Stimulated activated CD8-positive, alpha-beta memory T cell treated with anti-CD3 and anti-CD28 coated beads, Interleukin-4, amount 100 ng/mL, for 24 hours (primary cell): ENCODE measurements around the gene TPST2.
"Not testable (repeated sequence)": the region's sequence is repeated elsewhere in the genome, so short reads cannot be mapped to it uniquely, and the experiment has no call there.

Experiments used
- DNase-seq: peaks from one replicate; pipeline ENCODE4 v3.0.0-alpha.2; 2020; ENCODE audit warnings: low read depth

TPST2 gene

GRCh38 chr22:26589845-26590736, at the start of gene TPST2:
Gene TPST2 (minus strand): TSS chr22:26590132. CDS start chr22:26541630, 48,502 bp downstream.
- peak; percentile 61 for DNase-seq

DNA sequence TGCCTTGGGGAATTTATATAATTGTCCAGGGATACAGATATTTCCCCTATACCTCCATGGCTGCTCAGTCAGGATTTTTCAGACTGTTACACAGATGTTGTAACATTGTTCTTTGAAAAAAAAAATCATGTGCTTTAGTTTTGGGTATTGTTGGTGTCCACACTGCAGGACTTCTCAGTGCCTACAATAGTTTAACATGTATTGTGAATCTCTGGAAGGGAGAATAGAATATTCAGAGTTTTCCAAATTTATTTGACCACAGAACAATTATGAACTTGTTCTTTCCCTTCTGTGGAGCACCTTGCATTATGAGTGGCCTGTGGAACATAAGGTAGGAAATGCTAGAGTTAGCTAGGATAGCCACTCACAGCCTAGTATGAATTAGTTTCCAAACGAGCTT, 46.4 kb upstream of the TPST2 start:
- no peak for DNase-seq

DNA sequence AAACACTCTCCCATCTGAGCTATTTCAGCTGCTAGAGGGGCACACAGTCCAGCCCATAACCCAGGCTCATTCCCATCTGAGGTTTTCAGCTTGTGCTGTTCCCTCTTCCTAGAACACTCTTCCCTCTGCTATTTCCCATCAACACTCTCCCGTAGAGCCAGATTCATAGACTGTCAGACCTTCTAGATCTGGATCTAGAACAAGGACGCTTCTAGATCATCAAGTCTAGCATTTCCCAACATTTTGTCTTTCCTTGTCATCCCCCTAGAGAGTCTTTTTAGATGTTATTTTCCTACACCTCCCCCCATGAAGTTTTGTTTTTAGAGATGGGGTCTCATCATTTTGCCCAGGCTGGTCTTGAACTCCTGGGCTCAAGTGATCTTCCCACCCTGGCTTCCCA, 45.2 kb upstream of the TPST2 start:
- DNase-seq: no peak

DNA sequence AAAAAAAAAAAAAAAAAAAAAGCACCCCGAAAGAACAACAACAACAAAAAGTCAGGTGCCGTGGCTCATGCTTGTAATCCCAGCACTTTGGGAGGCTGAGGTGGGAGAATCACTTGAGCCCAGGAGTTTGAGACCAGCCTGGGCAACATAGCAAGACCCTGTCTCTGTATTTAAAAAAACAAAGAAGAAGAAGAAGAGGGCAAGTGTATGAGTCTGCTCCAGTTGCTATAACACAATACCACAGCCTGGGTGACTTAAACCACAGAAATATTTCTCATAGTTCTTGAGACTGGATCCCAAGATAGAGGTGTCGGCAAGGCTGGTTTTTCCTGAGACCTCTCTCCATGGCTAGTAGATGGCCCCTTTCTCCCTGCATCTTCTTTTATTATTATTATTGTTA, 44.3 kb upstream of the TPST2 start:
- DNase-seq: no peak

GRCh38 chr22:26632422-26633155, 42.7 kb upstream of the TPST2 start:
- DNase-seq: no peak

DNA sequence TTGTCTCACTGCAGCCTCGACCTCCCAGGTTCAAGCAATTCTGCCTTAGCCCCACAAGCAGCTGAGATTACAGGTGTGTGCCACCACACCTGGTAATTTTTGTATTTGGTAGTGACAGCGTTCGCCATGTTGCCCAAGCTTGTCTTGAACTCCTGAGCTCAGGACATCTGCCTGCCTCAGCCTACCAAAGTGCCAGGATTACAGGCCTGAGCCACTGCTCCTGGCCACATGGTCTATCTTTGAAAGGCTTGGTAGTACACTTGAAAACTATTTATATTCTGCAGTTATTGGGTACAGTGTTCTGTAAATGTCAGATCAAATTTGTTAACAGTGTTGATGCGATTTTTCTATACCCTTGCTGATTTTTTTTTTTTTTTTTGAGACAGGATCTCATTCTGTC, 41.4 kb upstream of the TPST2 start:
- no peak for DNase-seq

- DNase-seq: no peak
Observed at GRCh38 chr22:26629988-26630761, 40.2 kb upstream of the TPST2 start.

GRCh38 chr22:26624803-26625202, 34.9 kb upstream of the TPST2 start:
- DNase-seq: no peak

DNA sequence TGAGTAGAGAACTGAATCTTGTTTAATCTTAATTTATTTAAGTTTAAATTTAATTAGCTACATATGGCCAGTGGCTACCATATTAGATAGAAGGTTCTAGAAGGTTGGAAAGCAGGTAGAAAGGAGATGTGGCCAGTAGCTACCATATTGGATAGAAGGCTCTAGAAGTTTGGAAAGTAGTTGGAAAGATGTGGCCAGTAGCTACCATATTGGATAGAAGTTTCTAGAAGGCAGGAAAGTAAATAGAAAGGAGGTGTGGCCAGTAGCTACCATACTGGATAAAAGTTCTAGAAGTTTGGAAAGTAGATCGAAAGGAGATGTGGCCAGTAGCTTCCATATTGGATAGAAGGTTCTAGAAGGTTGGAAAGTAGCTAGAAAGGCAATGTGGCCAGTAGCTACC, 34.1 kb upstream of the TPST2 start:
- no peak for DNase-seq

- DNase-seq: no peak
Observed at GRCh38 chr22:26621663-26622062, 31.7 kb upstream of the TPST2 start, which contains the start of gene CRYBA4. Gene CRYBA4 (plus strand): TSS chr22:26621963. CDS start chr22:26622597, 634 bp downstream.

GRCh38 chr22:26620197-26620596, 30.3 kb upstream of the TPST2 start:
- DNase-seq: no peak

DNA sequence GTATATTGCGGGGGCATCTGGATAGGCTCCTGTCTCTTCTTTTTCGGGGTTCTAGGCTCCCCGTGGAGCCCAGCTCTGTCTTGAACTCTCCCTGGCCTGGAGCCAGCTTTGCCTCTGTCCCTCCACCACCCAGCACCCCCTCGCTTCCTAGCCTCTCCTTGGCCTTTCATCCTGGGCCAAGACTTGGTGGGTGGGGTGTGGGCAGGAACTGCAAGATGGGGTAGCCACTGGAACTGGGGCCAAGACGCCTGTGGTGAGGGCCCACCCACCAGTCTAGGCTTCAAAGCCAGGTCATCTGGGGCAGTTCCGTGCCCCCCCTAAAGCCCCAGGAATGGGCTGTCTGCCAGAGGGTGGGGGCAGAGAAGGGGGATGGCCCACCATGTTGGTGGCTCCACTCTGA, 29.6 kb upstream of the TPST2 start:
- no peak for DNase-seq

DNA sequence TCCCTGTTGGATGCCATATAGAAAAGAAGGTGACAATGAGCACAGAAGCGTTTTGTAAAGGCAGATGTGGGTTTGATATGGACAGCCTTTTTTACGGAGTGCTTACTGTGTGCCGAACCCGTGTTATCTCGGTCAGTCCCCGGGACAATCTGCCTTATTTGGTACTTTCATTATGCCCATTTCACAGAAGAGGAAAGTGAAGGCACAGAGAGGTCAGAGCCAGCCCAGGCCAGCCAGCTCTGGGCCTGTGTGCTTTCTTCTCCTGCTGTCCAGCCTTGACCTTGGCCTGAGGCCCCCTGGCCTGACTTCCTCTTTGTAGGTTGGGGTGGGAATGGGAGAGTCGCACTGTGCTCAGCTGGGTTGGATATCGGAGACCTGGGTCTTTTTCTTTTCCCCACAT, 28.5 kb upstream of the TPST2 start:
- no peak for DNase-seq

GRCh38 chr22:26617271-26618199, 27.6 kb upstream of the TPST2 start, which contains the start of gene CRYBB1:
Gene CRYBB1 (minus strand): TSS chr22:26618027. CDS start chr22:26616319, 1,708 bp downstream.
- no peak for DNase-seq

GRCh38 chr22:26616650-26617049, 26.7 kb upstream of the TPST2 start:
- DNase-seq: no peak

- no peak for DNase-seq
Observed at GRCh38 chr22:26615830-26616435, 26.0 kb upstream of the TPST2 start.

GRCh38 chr22:26615149-26615548, 25.2 kb upstream of the TPST2 start:
- DNase-seq: no peak

DNA sequence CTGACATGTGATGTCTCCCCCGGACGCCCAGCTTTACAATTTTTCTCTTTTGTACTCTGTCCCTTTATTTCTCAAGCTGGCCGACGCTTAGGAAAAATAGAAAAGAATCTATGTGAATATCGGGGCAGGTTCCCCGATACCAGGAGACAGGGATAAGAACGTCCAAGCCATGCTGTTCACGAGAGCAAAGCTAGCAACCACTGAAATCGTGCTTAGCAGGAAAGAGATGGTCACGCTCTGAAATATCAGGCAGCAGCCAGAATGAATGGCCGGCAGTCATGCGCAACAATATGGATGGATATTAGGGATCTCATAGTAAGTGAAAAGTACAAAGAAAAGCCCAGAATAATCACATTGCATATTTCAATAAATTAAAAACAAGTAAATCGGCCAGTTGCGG, 24.4 kb upstream of the TPST2 start:
- DNase-seq: no peak

- not testable (repeated sequence) for DNase-seq
Observed at GRCh38 chr22:26613753-26614152, 23.8 kb upstream of the TPST2 start.

GRCh38 chr22:26612652-26613051, 22.7 kb upstream of the TPST2 start:
- DNase-seq: no peak

- no peak for DNase-seq
Observed at GRCh38 chr22:26610996-26611395, 21.1 kb upstream of the TPST2 start.
